GM19468 (cell line): ENCODE data around the gene GFOD1.
"Not testable (repeated sequence)": the region's sequence is repeated elsewhere in the genome, so short reads cannot be mapped to it uniquely, and the experiment has no call there.

Experiments used
- ATAC-seq: cut with Tn5 transposase; IDR thresholded peaks from one replicate; pipeline ENCODE4 v1.9.1; 2021; ENCODE audit warnings: mild to moderate bottlenecking, moderate library complexity, moderate number of reproducible peaks; ENCODE audit not compliant: unreplicated experiment; ENCODE audit errors: extremely low read depth

GFOD1 gene

GRCh38 chr6:13339863-13340630 lies 147.4 kb downstream of the GFOD1 start:
- no peak for ATAC-seq

GRCh38 chr6:13338038-13338437 lies 149.4 kb downstream of the GFOD1 start:
- ATAC-seq, result no peak

- ATAC-seq, result no peak
These were observed 150.8 kb downstream of the GFOD1 start for GRCh38 chr6:13336553-13336952.

GRCh38 chr6:13334953-13335352 lies 152.4 kb downstream of the GFOD1 start:
- no peak for ATAC-seq

- no peak for ATAC-seq
These were observed 155.1 kb downstream of the GFOD1 start for GRCh38 chr6:13332349-13332706.

GRCh38 chr6:13331516-13332348 lies 155.7 kb downstream of the GFOD1 start:
- ATAC-seq, result no peak

GRCh38 chr6:13328875-13329183 lies 158.6 kb downstream of the GFOD1 start:
- no peak for ATAC-seq

GRCh38 chr6:13328076-13328874 lies 159.1 kb downstream of the GFOD1 start, which contains the start of gene TBC1D7:
Gene TBC1D7, minus strand, starts transcription at chr6:13328537. Its CDS starts 1,639 bp downstream, at chr6:13326898.
- peak; percentile 16 for ATAC-seq

- ATAC-seq, result no peak
These were observed 159.7 kb downstream of the GFOD1 start for GRCh38 chr6:13327691-13328075.

- not testable (repeated sequence) for ATAC-seq
These were observed 161.3 kb downstream of the GFOD1 start for GRCh38 chr6:13326031-13326586.

GRCh38 chr6:13319891-13320564 lies 167.4 kb downstream of the GFOD1 start:
- ATAC-seq, result no peak

- ATAC-seq, result no peak
These were observed 168.6 kb downstream of the GFOD1 start for GRCh38 chr6:13318821-13319220.

- ATAC-seq, result no peak
These were observed 171.5 kb downstream of the GFOD1 start for GRCh38 chr6:13315896-13316295.

GRCh38 chr6:13314806-13315205 lies 172.6 kb downstream of the GFOD1 start:
- no peak for ATAC-seq

GRCh38 chr6:13311155-13311554 lies 176.2 kb downstream of the GFOD1 start:
- ATAC-seq, result no peak

GRCh38 chr6:13308332-13308731 lies 179.1 kb downstream of the GFOD1 start:
- no peak for ATAC-seq
